ENCODE data around the gene STXBP2.

Gene STXBP2

DNA sequence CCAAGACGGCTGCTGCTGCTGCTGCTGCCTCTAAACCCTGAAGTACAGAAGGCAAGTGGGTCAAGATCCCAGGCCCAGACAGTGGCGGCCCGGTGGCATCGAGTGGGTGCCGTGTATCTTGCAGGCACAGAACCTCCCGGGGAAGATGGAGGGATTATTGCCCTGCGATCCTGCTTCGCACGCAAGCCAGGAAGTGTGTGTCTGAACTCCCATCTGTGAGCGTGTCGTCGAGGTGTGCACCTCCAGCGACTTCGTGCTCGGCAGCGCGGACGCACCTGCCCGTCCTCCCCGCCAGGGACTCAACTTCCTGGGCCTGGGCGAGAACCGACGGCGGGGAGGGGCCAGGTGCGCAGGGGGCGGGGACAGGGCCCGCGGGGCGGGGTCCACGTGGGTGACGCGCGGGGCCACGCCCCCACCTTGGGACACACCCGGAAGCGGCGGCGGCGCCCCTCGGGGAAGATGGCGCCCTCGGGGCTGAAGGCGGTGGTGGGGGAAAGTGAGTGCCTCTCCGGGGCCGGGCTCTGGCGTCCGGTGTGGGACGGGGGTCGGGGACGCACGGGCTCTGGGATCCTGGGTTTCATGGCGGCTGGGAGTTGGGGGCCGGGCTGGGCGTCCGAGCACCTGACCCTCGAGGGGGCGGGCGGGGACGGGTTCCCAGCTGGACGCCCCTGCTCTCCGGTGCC, at the start of gene STXBP2:
TSS of gene STXBP2 (plus strand) at position 420 of the 683 bp plus-strand sequence. CDS start at position 460, 40 bp downstream.
- peak; percentile 88 to 95 for DNase-seq

GRCh38 chr19:7589822-7590221, 47.1 kb upstream of the STXBP2 start:
- no peak for DNase-seq

GRCh38 chr19:7590256-7590655, 46.7 kb upstream of the STXBP2 start:
- DNase-seq, result no peak

GRCh38 chr19:7595466-7596133, 41.3 kb upstream of the STXBP2 start, which contains the start of gene CAMSAP3:
TSS of gene CAMSAP3 (plus strand) at chr19:7595863. CDS start at chr19:7596003, 140 bp downstream.
- peak; percentile 28 to 51 for DNase-seq

- DNase-seq, result no peak
Measured at GRCh38 chr19:7596211-7596937, 40.5 kb upstream of the STXBP2 start.

DNA sequence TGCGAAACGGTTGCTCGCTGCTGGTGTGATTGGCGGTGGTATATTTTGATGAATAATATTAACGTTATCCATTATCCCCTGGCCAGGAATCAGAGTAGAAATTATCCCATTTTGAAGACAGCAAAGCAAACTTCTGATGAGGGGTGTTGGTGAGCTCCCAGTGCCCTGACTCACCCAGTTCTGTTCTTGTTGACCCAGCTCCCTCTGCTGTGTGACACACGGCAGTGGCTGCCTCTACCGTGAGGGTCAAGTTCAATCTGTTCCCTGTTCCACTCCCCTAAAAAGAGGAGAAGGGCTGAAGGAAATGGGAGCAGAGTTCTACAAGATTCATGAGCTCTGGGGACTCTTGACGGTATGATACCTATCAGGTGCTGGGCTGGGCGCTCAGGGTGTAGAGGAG, 39.2 kb upstream of the STXBP2 start:
- DNase-seq, result no peak

DNA sequence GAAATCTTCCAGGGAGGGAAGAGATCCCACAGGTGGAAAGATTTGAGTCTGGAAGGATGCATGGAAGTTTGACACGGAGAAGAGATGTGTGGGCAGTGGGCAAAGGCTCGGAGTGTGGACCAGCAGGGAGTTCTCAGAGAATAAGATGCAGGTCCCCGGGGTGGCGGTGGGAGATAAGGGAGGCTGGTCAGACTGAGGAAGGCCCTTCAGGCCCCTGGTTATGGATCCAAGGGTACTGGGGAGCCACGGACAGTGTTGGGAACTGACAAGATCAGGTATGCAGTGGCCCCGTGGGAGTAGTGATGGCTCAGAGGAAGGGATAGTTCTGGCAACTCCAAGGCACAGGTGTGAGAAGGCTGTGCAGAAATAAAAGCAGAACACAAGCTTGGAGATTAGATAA, 38.7 kb upstream of the STXBP2 start:
- DNase-seq, result no peak

GRCh38 chr19:7600721-7601120, 36.2 kb upstream of the STXBP2 start:
- DNase-seq, result no peak

GRCh38 chr19:7602240-7602934, 34.5 kb upstream of the STXBP2 start:
- DNase-seq, result no peak

DNA sequence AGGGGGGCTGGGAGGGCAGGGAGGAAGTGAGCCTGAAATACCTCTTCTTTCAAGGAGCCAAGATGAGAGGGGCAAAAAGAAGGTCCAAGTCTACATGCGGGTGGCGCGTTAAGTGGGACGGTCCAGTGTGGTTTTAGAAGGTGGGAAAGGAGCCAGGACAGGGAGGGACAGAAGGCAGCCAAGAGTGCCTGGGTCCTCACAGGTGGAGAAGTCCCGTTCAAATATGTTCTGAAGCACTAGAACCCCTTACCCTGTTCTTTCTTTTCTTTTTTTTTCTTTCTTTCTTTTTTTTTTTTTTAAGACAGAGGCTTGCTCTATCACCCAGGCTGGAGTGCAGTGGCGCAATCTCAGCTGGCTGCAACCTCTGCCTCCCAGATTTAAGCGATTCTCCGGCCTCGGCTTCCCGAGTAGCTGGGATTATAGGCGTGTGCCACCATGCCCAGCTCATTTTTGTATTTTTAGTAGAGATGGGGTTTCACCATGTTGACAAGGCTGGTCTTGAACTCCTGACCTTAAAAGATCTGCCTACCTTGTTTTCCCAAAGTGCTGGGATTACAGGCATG, 33.9 kb upstream of the STXBP2 start:
- DNase-seq, result no peak

DNA sequence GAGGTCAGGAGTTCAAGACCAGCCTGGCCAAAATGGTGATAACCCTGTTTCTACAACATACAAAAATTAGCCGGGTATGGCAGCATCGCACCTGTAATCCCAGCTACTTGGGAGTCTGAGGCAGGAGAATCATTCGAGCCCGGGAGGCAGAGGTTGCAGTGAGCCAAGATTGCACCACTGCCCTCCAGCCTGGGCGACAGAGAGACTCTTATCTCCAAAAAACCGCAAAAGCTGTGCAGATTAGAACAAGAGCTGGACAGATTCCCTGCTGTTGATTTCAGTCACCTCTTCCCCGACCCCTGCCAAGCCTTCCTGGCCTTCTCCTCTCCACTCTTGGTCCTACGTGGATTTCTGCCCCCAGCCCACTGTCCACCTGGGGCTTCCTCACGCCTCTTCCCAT, 33.0 kb upstream of the STXBP2 start:
- DNase-seq, result no peak

GRCh38 chr19:7605490-7606222, 31.3 kb upstream of the STXBP2 start:
- no peak for DNase-seq

GRCh38 chr19:7606289-7606688, 30.6 kb upstream of the STXBP2 start:
- DNase-seq, result no peak

- no peak for DNase-seq
Measured at GRCh38 chr19:7607212-7607873, 29.6 kb upstream of the STXBP2 start.

GRCh38 chr19:7607874-7608560, 28.9 kb upstream of the STXBP2 start:
- no peak for DNase-seq

DNA sequence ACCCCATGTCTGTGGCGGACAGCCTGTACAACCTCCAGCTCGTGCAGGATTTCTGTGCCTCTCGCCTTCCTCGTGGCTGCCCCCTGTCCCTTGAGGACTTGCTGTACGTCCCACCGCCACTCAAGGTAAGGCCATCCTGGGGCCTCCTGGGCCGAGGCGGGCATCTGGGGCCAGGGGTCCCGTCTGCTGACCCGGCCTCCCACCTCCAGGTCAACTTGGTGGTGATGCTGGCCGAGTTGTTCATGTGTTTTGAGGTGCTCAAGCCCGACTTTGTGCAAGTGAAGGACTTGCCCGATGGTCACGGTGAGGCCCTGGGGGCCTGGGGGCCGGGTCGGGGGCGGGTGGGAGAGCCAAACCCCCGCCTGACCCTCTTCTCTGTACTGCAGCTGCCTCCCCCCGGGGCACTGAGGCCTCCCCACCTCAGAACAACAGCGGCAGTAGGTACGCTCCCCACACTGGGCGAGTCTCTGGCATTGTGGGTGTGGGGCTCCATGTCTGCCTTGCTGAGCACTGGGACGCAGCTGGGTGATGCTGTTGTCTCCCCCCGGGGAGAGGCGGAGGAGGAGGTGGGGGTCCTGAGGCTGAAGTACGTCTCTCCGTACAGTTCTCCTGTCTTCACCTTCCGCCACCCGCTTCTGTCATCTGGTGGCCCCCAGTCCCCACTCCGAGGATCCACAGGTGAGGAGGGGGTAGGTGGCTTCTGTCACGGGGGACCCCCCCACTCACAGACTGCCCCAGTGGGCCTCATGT, 26.2 kb upstream of the STXBP2 start:
- DNase-seq, result no peak

GRCh38 chr19:7611541-7612279, 25.2 kb upstream of the STXBP2 start:
- DNase-seq, result no peak

DNA sequence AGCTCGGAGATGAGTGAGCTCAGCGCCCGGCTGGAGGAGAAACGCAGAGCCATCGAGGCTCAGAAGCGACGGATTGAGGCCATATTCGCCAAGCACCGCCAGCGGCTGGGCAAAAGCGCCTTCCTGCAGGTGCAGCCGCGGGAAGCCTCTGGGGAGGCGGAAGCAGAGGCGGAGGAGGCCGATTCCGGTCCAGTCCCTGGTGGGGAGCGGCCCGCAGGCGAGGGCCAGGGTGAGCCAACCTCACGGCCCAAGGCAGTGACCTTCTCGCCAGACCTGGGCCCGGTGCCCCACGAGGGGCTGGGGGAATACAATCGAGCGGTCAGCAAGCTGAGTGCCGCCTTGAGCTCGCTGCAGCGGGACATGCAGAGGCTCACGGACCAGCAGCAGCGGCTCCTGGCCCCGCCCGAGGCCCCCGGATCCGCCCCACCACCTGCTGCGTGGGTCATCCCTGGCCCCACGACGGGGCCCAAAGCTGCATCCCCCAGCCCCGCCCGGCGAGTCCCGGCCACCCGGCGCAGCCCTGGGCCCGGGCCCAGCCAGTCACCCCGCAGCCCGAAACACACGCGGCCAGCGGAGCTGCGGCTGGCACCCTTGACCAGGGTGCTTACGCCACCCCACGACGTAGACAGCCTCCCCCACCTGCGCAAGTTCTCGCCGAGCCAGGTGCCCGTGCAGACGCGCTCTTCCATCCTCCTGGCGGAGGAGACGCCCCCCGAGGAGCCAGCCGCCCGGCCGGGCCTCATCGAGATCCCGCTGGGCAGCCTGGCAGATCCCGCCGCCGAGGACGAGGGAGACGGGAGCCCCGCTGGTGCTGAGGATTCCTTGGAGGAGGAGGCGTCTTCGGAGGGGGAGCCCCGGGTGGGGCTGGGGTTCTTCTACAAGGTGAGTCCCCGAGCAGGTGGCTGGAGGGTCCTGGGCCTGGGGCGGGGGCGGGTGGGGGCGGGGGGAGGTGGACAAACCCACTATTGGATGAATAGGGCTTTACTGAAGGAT, 24.3 kb upstream of the STXBP2 start:
- DNase-seq, result no peak
